ENCODE data around the gene CFAP45. TPM values are rescaled to one million over a fixed set of nuclear protein-coding genes. Genes with fewer than 3 reads are reported as not detected.

CFAP45 gene
- total RNA-seq, 1 experiment from 2014 or later: 0.48 TPM

GRCh38 chr1:159943908-159944622 is 44.1 kb upstream of the CFAP45 start:
- no peaks in the 10 kb centered on the region for H3K9me3 Mint-ChIP-seq
- POLR2A ChIA-PET: interaction anchor here (2.9 kb wide), 1 partner anchor 64 kb away, joined by 7 read pairs; no protein-coding TSS in a partner anchor
- peaks cover 43% of the 10 kb centered on the region for H3K4me1 Mint-ChIP-seq
- DNase-seq (ENCODE audit: low spot score): no peak
- H3K27me3 Mint-ChIP-seq (ENCODE audit: low read depth): no peaks in the 10 kb centered on the region; the same call in 1 of the 2 replicates
- ATAC-seq: no peak
- H3K36me3 Mint-ChIP-seq: peaks cover 5% of the 10 kb centered on the region; the same call in 1 of the 2 replicates
- TF ChIP-seq MAX (CRISPR knock-in tag; IDR thresholded peaks at IDR 0.05) (no peak), OVOL2 (CRISPR knock-in tag; IDR thresholded peaks at IDR 0.05; ENCODE audit: borderline replicate concordance) (no peak), RELA (CRISPR knock-in tag; IDR thresholded peaks at IDR 0.05; ENCODE audit: borderline replicate concordance) (no peak)
- H3K27ac Mint-ChIP-seq: no peak overlapping the region
- H3K4me3 Mint-ChIP-seq: peak overlapping the region; percentile 89
- CTCF ChIA-PET: interaction anchor here (1.5 to 5.8 kb wide), 2 partner anchors 63 to 140 kb away, joined by 3 to 100 read pairs; no protein-coding TSS in a partner anchor

DNA sequence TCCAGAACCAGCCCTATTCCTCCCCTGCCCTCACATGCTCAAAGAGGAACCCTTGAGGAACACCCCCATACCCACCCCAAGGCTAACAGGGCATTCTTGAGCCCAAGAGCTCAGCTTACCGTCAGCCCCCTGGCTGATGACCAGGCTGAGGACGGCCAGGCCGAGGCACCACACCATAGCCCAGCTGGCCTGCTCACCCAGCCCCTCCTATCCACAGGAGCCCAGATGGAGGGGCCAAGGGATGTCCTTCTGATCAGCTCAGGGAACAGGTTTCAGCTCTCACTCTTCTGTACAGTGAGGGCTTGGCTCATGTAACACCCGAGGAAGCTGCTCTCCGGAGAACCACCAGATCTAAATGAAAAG is 43.3 kb upstream of the CFAP45 start:
- no peak overlapping the region for H3K4me3 Mint-ChIP-seq
- DNase-seq (ENCODE audit: low spot score): no peak
- H3K27me3 Mint-ChIP-seq (ENCODE audit: low read depth): no peaks in the 10 kb centered on the region
- H3K27ac Mint-ChIP-seq: no peak overlapping the region
- no peaks in the 10 kb centered on the region for H3K9me3 Mint-ChIP-seq
- peaks cover 45% of the 10 kb centered on the region for H3K4me1 Mint-ChIP-seq
- CTCF ChIA-PET: interaction anchor here (5.8 kb wide), 1 partner anchor 63 kb away, joined by 100 read pairs; no protein-coding TSS in a partner anchor
- no peak for ATAC-seq
- POLR2A ChIA-PET: no interaction called here
- H3K36me3 Mint-ChIP-seq: peaks cover 5% of the 10 kb centered on the region; the same call in 1 of the 2 replicates
- TF ChIP-seq HMGA2 (CRISPR knock-in tag; IDR thresholded peaks at IDR 0.05) (no peak), MAX (CRISPR knock-in tag; IDR thresholded peaks at IDR 0.05) (no peak), ZNF416 (CRISPR knock-in tag; IDR thresholded peaks at IDR 0.05) (no peak), MLX (CRISPR knock-in tag; IDR thresholded peaks at IDR 0.05) (no peak), ERG (CRISPR knock-in tag; IDR thresholded peaks at IDR 0.05) (no peak), NFATC4 (CRISPR knock-in tag; IDR thresholded peaks at IDR 0.05) (no peak), TEAD4 (CRISPR knock-in tag; IDR thresholded peaks at IDR 0.05) (no peak), GABPB1 (CRISPR knock-in tag; IDR thresholded peaks at IDR 0.05) (no peak), AR (CRISPR knock-in tag; IDR thresholded peaks at IDR 0.05) (no peak), ZNF423 (CRISPR knock-in tag; IDR thresholded peaks at IDR 0.05) (no peak), ATF2 (CRISPR knock-in tag; IDR thresholded peaks at IDR 0.05; ENCODE audit: borderline replicate concordance, low read depth) (no peak), GTF2I (CRISPR knock-in tag; conservative IDR thresholded peaks at IDR 0.05) (no peak), TCF7 (CRISPR knock-in tag; IDR thresholded peaks at IDR 0.05; ENCODE audit: low read depth) (no peak)
- TF ChIP-seq, protein P1, sequence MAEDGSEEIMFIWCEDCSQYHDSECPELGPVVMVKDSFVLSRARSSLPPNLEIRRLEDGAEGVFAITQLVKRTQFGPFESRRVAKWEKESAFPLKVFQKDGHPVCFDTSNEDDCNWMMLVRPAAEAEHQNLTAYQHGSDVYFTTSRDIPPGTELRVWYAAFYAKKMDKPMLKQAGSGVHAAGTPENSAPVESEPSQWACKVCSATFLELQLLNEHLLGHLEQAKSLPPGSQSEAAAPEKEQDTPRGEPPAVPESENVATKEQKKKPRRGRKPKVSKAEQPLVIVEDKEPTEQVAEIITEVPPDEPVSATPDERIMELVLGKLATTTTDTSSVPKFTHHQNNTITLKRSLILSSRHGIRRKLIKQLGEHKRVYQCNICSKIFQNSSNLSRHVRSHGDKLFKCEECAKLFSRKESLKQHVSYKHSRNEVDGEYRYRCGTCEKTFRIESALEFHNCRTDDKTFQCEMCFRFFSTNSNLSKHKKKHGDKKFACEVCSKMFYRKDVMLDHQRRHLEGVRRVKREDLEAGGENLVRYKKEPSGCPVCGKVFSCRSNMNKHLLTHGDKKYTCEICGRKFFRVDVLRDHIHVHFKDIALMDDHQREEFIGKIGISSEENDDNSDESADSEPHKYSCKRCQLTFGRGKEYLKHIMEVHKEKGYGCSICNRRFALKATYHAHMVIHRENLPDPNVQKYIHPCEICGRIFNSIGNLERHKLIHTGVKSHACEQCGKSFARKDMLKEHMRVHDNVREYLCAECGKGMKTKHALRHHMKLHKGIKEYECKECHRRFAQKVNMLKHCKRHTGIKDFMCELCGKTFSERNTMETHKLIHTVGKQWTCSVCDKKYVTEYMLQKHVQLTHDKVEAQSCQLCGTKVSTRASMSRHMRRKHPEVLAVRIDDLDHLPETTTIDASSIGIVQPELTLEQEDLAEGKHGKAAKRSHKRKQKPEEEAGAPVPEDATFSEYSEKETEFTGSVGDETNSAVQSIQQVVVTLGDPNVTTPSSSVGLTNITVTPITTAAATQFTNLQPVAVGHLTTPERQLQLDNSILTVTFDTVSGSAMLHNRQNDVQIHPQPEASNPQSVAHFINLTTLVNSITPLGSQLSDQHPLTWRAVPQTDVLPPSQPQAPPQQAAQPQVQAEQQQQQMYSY (CRISPR knock-in tag; IDR thresholded peaks at IDR 0.05): no peak
- TF ChIP-seq, protein P2, sequence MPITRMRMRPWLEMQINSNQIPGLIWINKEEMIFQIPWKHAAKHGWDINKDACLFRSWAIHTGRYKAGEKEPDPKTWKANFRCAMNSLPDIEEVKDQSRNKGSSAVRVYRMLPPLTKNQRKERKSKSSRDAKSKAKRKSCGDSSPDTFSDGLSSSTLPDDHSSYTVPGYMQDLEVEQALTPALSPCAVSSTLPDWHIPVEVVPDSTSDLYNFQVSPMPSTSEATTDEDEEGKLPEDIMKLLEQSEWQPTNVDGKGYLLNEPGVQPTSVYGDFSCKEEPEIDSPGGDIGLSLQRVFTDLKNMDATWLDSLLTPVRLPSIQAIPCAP (CRISPR knock-in tag; IDR thresholded peaks at IDR 0.05): no peak
- TF ChIP-seq, protein P3, sequence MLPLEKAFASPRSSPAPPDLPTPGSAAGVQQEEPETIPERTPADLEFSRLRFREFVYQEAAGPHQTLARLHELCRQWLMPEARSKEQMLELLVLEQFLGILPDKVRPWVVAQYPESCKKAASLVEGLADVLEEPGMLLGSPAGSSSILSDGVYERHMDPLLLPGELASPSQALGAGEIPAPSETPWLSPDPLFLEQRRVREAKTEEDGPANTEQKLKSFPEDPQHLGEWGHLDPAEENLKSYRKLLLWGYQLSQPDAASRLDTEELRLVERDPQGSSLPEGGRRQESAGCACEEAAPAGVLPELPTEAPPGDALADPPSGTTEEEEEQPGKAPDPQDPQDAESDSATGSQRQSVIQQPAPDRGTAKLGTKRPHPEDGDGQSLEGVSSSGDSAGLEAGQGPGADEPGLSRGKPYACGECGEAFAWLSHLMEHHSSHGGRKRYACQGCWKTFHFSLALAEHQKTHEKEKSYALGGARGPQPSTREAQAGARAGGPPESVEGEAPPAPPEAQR (CRISPR knock-in tag; IDR thresholded peaks at IDR 0.05): no peak
